GM23338 (cell line): ENCODE results near the gene CELF4. TPM values are rescaled to one million over a fixed set of nuclear protein-coding genes. Genes with fewer than 3 reads are reported as not detected.

ENCODE experiments used
- ATAC-seq: fragments of 200-7000 bp; cut with Tn5 transposase; 3 replicates; pipeline ENCODE4 v1.9.1; 2020
- DNase-seq: peaks from one replicate; pipeline ENCODE4 v3.0.0-alpha.2; 2015; ENCODE audit warnings: low spot score
- H2AFZ ChIP-seq: fragments of 200-600 bp; sonication (generic); 2 replicates; pipeline ENCODE4 v1.8.0; 2016; ENCODE audit warnings: antibody characterized with exemption, mild to moderate bottlenecking, moderate library complexity
- H3F3A ChIP-seq: fragments of 200-600 bp; sonication (generic); replicated peaks from 2 replicates; pipeline ENCODE4 v1.8.0; 2017; ENCODE audit warnings: antibody characterized with exemption, mixed run types, low read depth
- H3K27ac ChIP-seq: fragments of 200-600 bp; sonication (generic); 2 replicates; pipeline ENCODE4 v1.6.1; 2016; ENCODE audit warnings: low read depth
- H3K27me3 ChIP-seq: fragments of 200-600 bp; sonication (generic); 2 replicates; pipeline ENCODE4 v1.8.0; 2016; ENCODE audit warnings: mild to moderate bottlenecking, mixed run types, moderate library complexity; ENCODE audit not compliant: insufficient read depth
- H3K36me3 ChIP-seq: fragments of 200-600 bp; sonication (generic); 2 replicates; pipeline ENCODE4 v1.8.0; 2016; ENCODE audit warnings: mild to moderate bottlenecking; ENCODE audit not compliant: insufficient read depth
- H3K4me1 ChIP-seq: fragments of 200-600 bp; sonication (generic); 2 replicates; pipeline ENCODE4 v1.8.0; 2016; ENCODE audit warnings: mild to moderate bottlenecking, moderate library complexity; ENCODE audit not compliant: insufficient read depth
- H3K4me2 ChIP-seq: fragments of 200-600 bp; sonication (generic); 2 replicates; pipeline ENCODE4 v1.7.1; 2017; ENCODE audit warnings: mixed run types
- H3K4me3 ChIP-seq: fragments of 200-600 bp; sonication (generic); 2 replicates; pipeline ENCODE4 v1.6.1; 2016; ENCODE audit warnings: mixed run types
- H3K79me2 ChIP-seq: fragments of 200-600 bp; sonication (generic); replicated peaks from 2 replicates; pipeline ENCODE4 v1.8.0; 2017; ENCODE audit warnings: mild to moderate bottlenecking; ENCODE audit not compliant: insufficient read depth
- H3K9me2 ChIP-seq: fragments of 200-600 bp; sonication (generic); 2 replicates; pipeline ENCODE4 v1.8.0; 2017; ENCODE audit not compliant: insufficient read depth
- H4K20me1 ChIP-seq: fragments of 200-600 bp; sonication (generic); replicated peaks from 2 replicates; pipeline ENCODE4 v1.8.0; 2017; ENCODE audit warnings: mild to moderate bottlenecking; ENCODE audit not compliant: insufficient read depth
- H3K27ac Mint-ChIP-seq: 2 replicates; pipeline ENCODE4 v1.8.0; 2020; ENCODE audit warnings: inconsistent platforms, mild to moderate bottlenecking, moderate library complexity, mixed read lengths
- H3K27me3 Mint-ChIP-seq: 3 replicates; pipeline ENCODE4 v1.8.0; 2022; ENCODE audit warnings: low read depth, mild to moderate bottlenecking, moderate library complexity, mixed read lengths, inconsistent platforms; ENCODE audit not compliant: insufficient read depth, poor library complexity
- H3K36me3 Mint-ChIP-seq: 3 replicates; pipeline ENCODE4 v1.8.0; 2021; ENCODE audit warnings: low read depth, mild to moderate bottlenecking, inconsistent platforms, moderate library complexity, mixed read lengths
- H3K4me1 Mint-ChIP-seq: 3 replicates; pipeline ENCODE4 v1.8.0; 2020; ENCODE audit warnings: mild to moderate bottlenecking, inconsistent platforms, mixed read lengths
- H3K4me3 Mint-ChIP-seq: 3 replicates; pipeline ENCODE4 v1.8.0; 2021; ENCODE audit warnings: moderate library complexity, mild to moderate bottlenecking, inconsistent platforms, mixed read lengths
- H3K9me3 Mint-ChIP-seq: 3 replicates; pipeline ENCODE4 v1.8.0; 2020; ENCODE audit warnings: moderate library complexity, mild to moderate bottlenecking, inconsistent platforms, mixed read lengths
- CREB1 ChIP-seq: fragments of 250-450 bp; sonication (Bioruptor Pico); IDR thresholded peaks from 2 replicates; pipeline ENCODE4 v1.5.0; 2020; ENCODE audit warnings: low read depth, mild to moderate bottlenecking, moderate library complexity
- CTCF ChIP-seq, 2 experiments: fragments of 200-600 bp in 1 of 2; sonication (generic) in 1 of 2; conservative IDR thresholded peaks; 2 replicates each; pipeline versions ENCODE4 v1.5.1 to v1.6.1; 2016 to 2017; ENCODE audit warnings: antibody characterized with exemption in 2 of 2, low read depth in 2 of 2, mild to moderate bottlenecking in 2 of 2, moderate library complexity in 1 of 2
- ETS1 ChIP-seq: IDR thresholded peaks from 2 replicates; pipeline ENCODE4 v1.6.1; 2016; ENCODE audit warnings: antibody characterized with exemption
- EZH2 ChIP-seq: fragments of 200-600 bp; sonication (generic); IDR thresholded peaks from one replicate; pipeline ENCODE4 v1.8.0; 2017; ENCODE audit warnings: antibody characterized with exemption, mild to moderate bottlenecking, low read depth; ENCODE audit not compliant: unreplicated experiment
- EZH2phosphoT487 ChIP-seq: fragments of 200-600 bp; sonication (generic); IDR thresholded peaks from one replicate; pipeline ENCODE4 v1.8.1; 2018; ENCODE audit warnings: antibody characterized with exemption; ENCODE audit not compliant: unreplicated experiment
- JUNB ChIP-seq: IDR thresholded peaks from one replicate; pipeline ENCODE4 v1.6.1; 2016; ENCODE audit warnings: antibody characterized with exemption; ENCODE audit not compliant: unreplicated experiment
- NANOG ChIP-seq: IDR thresholded peaks from 2 replicates; pipeline ENCODE4 v1.6.1; 2016; ENCODE audit warnings: antibody characterized with exemption, borderline replicate concordance
- POLR2AphosphoS5 ChIP-seq: IDR thresholded peaks from 2 replicates; pipeline ENCODE4 v1.6.1; 2016; ENCODE audit warnings: antibody characterized with exemption, low read depth
- REST ChIP-seq: IDR thresholded peaks from one replicate; pipeline ENCODE4 v1.6.1; 2018; ENCODE audit warnings: antibody characterized with exemption; ENCODE audit not compliant: unreplicated experiment
- STAT1 ChIP-seq: IDR thresholded peaks from one replicate; pipeline ENCODE4 v1.6.1; 2016; ENCODE audit warnings: antibody characterized with exemption; ENCODE audit not compliant: unreplicated experiment
- ZNF114 ChIP-seq: fragments of 250-450 bp; sonication (Bioruptor Pico); IDR thresholded peaks from 2 replicates; pipeline ENCODE4 v1.5.0; 2020; ENCODE audit warnings: mild to moderate bottlenecking, moderate library complexity
- ZNF331 ChIP-seq: fragments of 250-450 bp; sonication (Bioruptor Pico); IDR thresholded peaks from 2 replicates; pipeline ENCODE4 v1.5.0; 2020; ENCODE audit warnings: low read depth, mild to moderate bottlenecking, moderate library complexity
- polyA plus RNA-seq: library from polyadenylated mRNA; unstranded; fragments of >200 nt; fragmentation: Nextera tagmentation; extraction: Ambion mirVana; gene quantifications from 2 replicates; pipeline ENCODE4 v1.2.1, GENCODE V29; 2016
- total RNA-seq: library from RNA; depleted of rRNA; stranded (reverse); fragments of >200 nt; shearing (Covaris generic); gene quantifications from 2 replicates; pipeline ENCODE4 v1.2.3, GENCODE V29; 2014
- TF ChIP-seq, protein P1 (sequence below): fragments of 250-450 bp; sonication (Bioruptor Pico); IDR thresholded peaks from 2 replicates; pipeline ENCODE4 v1.5.0; 2020; ENCODE audit warnings: mild to moderate bottlenecking, moderate library complexity

CELF4 gene
- total and polyA plus RNA-seq, 2 experiments from 2014 or later: 2.6 to 6.7 TPM

DNA sequence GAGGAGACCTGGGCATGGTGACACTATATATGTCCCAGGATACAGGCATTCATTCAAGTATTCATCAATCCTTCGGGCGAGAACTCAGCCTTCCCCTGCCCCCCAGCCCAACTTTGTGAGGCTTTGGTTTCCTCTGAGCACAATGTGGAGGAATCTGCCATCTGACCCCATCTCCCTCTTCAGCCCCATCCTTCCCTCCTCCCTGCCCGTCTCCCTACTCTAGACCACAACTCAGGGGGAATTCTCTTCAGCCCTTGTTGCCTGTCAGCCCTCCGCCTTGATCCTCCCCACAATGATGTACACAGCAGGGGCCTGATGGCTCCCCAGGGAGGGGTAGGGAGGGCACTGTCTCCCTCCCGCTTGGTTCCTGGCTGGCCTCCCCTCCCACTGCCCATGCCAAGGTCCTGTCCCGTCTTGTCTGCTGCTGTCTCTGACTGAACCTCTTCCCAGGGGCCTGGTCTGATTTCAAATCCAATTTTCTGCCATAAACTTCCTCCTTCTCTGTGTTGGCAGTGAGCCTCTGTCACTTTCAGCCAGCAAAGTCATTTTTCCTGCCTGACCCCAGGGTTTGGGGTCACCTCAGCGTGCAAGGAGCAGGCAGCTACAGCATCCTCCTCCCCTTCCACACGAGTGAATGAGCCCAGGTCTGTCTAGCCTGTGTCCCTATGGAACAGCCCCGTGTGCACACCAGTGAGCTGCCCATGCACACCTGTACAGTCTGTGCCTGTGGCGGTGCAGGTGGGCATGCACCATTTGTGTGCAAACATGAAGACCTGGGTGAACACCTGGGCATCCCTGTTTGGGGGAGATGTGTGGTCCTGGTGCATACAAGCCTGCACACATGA is 197.3 kb downstream of the CELF4 start:
- Mint-ChIP-seq H3K27ac (no peak overlapping the region), H3K36me3 (no peaks in the 10 kb centered on the region), H3K27me3 (peaks cover 28% of the 10 kb centered on the region), H3K9me3 (peaks cover 2% of the 10 kb centered on the region; the same call in 2 of the 3 replicates), H3K4me1 (peaks cover 23% of the 10 kb centered on the region), H3K4me3 (no peak overlapping the region)
- H3K4me2 ChIP-seq: no peak overlapping the region
- H3K4me3 ChIP-seq: no peak overlapping the region
- TF ChIP-seq EZH2phosphoT487 (no peak), EZH2 (no peak), ZNF331 (no peak), CREB1 (no peak), ETS1 (no peak), NANOG (no peak), REST (no peak), STAT1 (no peak), POLR2AphosphoS5 (no peak), JUNB (no peak), CTCF (conservative IDR thresholded peaks at IDR 0.05; ENCODE audit: low read depth in 2 of 2) (no peak), ZNF114 (CRISPR knock-in tag) (no peak)
- TF ChIP-seq, protein P1, sequence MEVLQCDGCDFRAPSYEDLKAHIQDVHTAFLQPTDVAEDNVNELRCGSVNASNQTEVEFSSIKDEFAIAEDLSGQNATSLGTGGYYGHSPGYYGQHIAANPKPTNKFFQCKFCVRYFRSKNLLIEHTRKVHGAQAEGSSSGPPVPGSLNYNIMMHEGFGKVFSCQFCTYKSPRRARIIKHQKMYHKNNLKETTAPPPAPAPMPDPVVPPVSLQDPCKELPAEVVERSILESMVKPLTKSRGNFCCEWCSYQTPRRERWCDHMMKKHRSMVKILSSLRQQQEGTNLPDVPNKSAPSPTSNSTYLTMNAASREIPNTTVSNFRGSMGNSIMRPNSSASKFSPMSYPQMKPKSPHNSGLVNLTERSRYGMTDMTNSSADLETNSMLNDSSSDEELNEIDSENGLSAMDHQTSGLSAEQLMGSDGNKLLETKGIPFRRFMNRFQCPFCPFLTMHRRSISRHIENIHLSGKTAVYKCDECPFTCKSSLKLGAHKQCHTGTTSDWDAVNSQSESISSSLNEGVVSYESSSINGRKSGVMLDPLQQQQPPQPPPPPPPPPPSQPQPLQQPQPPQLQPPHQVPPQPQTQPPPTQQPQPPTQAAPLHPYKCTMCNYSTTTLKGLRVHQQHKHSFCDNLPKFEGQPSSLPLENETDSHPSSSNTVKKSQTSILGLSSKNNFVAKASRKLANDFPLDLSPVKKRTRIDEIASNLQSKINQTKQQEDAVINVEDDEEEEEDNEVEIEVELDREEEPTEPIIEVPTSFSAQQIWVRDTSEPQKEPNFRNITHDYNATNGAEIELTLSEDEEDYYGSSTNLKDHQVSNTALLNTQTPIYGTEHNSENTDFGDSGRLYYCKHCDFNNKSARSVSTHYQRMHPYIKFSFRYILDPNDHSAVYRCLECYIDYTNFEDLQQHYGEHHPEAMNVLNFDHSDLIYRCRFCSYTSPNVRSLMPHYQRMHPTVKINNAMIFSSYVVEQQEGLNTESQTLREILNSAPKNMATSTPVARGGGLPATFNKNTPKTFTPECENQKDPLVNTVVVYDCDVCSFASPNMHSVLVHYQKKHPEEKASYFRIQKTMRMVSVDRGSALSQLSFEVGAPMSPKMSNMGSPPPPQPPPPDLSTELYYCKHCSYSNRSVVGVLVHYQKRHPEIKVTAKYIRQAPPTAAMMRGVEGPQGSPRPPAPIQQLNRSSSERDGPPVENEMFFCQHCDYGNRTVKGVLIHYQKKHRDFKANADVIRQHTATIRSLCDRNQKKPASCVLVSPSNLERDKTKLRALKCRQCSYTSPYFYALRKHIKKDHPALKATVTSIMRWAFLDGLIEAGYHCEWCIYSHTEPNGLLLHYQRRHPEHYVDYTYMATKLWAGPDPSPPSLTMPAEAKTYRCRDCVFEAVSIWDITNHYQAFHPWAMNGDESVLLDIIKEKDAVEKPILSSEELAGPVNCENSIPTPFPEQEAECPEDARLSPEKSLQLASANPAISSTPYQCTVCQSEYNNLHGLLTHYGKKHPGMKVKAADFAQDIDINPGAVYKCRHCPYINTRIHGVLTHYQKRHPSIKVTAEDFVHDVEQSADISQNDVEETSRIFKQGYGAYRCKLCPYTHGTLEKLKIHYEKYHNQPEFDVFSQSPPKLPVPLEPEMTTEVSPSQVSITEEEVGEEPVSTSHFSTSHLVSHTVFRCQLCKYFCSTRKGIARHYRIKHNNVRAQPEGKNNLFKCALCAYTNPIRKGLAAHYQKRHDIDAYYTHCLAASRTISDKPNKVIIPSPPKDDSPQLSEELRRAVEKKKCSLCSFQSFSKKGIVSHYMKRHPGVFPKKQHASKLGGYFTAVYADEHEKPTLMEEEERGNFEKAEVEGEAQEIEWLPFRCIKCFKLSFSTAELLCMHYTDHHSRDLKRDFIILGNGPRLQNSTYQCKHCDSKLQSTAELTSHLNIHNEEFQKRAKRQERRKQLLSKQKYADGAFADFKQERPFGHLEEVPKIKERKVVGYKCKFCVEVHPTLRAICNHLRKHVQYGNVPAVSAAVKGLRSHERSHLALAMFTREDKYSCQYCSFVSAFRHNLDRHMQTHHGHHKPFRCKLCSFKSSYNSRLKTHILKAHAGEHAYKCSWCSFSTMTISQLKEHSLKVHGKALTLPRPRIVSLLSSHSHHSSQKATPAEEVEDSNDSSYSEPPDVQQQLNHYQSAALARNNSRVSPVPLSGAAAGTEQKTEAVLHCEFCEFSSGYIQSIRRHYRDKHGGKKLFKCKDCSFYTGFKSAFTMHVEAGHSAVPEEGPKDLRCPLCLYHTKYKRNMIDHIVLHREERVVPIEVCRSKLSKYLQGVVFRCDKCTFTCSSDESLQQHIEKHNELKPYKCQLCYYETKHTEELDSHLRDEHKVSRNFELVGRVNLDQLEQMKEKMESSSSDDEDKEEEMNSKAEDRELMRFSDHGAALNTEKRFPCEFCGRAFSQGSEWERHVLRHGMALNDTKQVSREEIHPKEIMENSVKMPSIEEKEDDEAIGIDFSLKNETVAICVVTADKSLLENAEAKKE: no peak
- no peak overlapping the region for H2AFZ ChIP-seq
- H3K36me3 ChIP-seq: no peaks in the 10 kb centered on the region
- H3F3A ChIP-seq: no peaks in the 10 kb centered on the region
- no peaks in the 10 kb centered on the region for H3K9me2 ChIP-seq
- no peaks in the 10 kb centered on the region for H3K79me2 ChIP-seq
- no peak overlapping the region for H3K27ac ChIP-seq
- peaks cover 49% of the 10 kb centered on the region for H3K27me3 ChIP-seq
- DNase-seq (no peak), ATAC-seq (peak; percentile 71)
- peaks cover 5% of the 10 kb centered on the region; the same call in 1 of the 2 replicates for H3K4me1 ChIP-seq
- peaks cover 6% of the 10 kb centered on the region; the same call in 1 of the 2 replicates for H4K20me1 ChIP-seq
